HG02571 (cell line): ENCODE measurements around the gene DSCAML1.

Experiments
- ATAC-seq: cut with Tn5 transposase; IDR thresholded peaks from one replicate; pipeline ENCODE4 v1.9.1; 2021; ENCODE audit warnings: mild to moderate bottlenecking, moderate library complexity; ENCODE audit not compliant: unreplicated experiment

DSCAML1 gene

GRCh38 chr11:117831661-117832415 lies 34.8 kb upstream of the DSCAML1 start:
- no peak for ATAC-seq

- ATAC-seq: no peak
Observed at GRCh38 chr11:117830674-117831351, 33.8 kb upstream of the DSCAML1 start.

GRCh38 chr11:117830072-117830471 lies 33.1 kb upstream of the DSCAML1 start:
- ATAC-seq: no peak

GRCh38 chr11:117829369-117829725 lies 32.3 kb upstream of the DSCAML1 start:
- ATAC-seq: no peak

GRCh38 chr11:117828611-117829368 lies 31.8 kb upstream of the DSCAML1 start:
- no peak for ATAC-seq

GRCh38 chr11:117827521-117828511 lies 30.8 kb upstream of the DSCAML1 start:
- no peak for ATAC-seq

GRCh38 chr11:117826832-117827231 lies 29.8 kb upstream of the DSCAML1 start:
- ATAC-seq: no peak

GRCh38 chr11:117826190-117826570 lies 29.2 kb upstream of the DSCAML1 start:
- no peak for ATAC-seq

- ATAC-seq: no peak
Observed at GRCh38 chr11:117825538-117826189, 28.6 kb upstream of the DSCAML1 start.

- ATAC-seq: no peak
Observed at GRCh38 chr11:117824571-117825537, 27.8 kb upstream of the DSCAML1 start, which contains the start of gene FXYD2. Gene FXYD2 (minus strand): TSS chr11:117824744. CDS start chr11:117824678, 66 bp downstream.

GRCh38 chr11:117823946-117824420 lies 27.0 kb upstream of the DSCAML1 start:
- no peak for ATAC-seq

GRCh38 chr11:117823294-117823945 lies 26.4 kb upstream of the DSCAML1 start:
- no peak for ATAC-seq

GRCh38 chr11:117822074-117823033 lies 25.3 kb upstream of the DSCAML1 start:
- ATAC-seq: no peak

- no peak for ATAC-seq
Observed at GRCh38 chr11:117821431-117821830, 24.4 kb upstream of the DSCAML1 start.

- ATAC-seq: no peak
Observed at GRCh38 chr11:117820516-117820915, 23.5 kb upstream of the DSCAML1 start.

- no peak for ATAC-seq
Observed at GRCh38 chr11:117820071-117820470, 23.1 kb upstream of the DSCAML1 start.
